ENCODE results near the gene ZWINT.

The ZWINT gene, protein sequence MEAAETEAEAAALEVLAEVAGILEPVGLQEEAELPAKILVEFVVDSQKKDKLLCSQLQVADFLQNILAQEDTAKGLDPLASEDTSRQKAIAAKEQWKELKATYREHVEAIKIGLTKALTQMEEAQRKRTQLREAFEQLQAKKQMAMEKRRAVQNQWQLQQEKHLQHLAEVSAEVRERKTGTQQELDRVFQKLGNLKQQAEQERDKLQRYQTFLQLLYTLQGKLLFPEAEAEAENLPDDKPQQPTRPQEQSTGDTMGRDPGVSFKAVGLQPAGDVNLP

GRCh38 chr10:56360967-56361612 lies at the start of gene ZWINT:
Gene ZWINT (minus strand): TSS chr10:56361259. CDS start chr10:56361236, 23 bp downstream.
- DNase-seq, result peak; percentile 98

GRCh38 chr10:56383806-56384205 lies 22.7 kb upstream of the ZWINT start:
- no peak for DNase-seq

- no peak for DNase-seq
Observed at GRCh38 chr10:56370217-56371113, 9.4 kb upstream of the ZWINT start.

DNA sequence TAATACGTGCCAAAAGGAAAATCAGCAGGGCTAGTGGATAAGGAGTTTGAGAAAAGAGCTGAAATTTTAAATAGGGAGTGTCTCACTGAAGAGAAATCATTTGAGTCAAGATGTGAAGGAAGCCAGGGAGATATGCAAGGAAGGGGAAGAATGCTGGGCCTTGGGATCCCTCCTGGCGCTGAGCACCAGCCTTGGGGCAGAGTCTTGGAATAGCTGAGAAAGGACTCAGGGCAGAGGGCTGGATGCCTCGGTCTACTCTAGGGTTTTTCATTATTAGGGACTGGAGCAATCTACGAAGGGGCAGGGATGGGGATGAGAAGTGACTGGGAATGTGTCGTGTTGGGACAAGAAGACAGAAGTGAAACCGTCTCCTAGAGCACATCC lies 484 bp downstream of the ZWINT start:
- DNase-seq, result peak; percentile 53

DNA sequence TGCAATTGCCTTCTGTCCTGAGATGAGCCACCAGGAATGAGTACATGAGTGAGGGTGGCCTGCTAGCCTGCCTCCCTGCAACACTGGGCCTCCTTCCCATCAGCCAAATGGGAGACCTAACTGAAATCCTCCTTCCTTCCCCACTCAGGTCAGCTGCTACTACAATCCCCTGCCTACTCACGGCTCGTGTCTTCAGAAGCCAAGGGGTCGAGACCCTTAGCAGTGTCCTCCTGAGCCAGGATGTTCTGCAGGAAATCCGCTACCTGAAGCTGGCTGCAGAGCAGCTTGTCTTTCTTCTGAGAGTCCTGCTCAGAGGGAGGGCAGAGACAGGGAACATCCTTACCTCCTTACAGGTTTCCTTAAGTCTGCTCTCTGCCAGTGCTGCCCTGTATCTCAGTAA lies 1.2 kb downstream of the ZWINT start:
- DNase-seq, result no peak

DNA sequence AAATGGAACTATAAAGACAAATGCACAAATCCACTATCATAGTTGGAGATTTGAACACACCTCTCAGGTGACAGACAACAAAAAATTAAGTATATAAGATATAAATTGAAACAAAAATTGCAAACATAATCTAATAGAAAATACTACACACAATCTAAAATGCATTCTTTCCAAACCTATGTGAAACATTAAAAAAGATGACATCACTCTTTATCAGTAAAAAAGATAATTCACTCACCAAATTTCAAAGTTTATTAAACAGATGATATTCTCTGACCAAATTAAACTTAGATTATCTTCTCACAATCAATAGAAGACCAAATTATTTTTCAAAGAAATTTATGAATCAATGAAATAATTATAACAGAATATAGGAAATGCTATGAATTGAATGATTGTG lies 4.0 kb downstream of the ZWINT start:
- DNase-seq, result no peak

DNA sequence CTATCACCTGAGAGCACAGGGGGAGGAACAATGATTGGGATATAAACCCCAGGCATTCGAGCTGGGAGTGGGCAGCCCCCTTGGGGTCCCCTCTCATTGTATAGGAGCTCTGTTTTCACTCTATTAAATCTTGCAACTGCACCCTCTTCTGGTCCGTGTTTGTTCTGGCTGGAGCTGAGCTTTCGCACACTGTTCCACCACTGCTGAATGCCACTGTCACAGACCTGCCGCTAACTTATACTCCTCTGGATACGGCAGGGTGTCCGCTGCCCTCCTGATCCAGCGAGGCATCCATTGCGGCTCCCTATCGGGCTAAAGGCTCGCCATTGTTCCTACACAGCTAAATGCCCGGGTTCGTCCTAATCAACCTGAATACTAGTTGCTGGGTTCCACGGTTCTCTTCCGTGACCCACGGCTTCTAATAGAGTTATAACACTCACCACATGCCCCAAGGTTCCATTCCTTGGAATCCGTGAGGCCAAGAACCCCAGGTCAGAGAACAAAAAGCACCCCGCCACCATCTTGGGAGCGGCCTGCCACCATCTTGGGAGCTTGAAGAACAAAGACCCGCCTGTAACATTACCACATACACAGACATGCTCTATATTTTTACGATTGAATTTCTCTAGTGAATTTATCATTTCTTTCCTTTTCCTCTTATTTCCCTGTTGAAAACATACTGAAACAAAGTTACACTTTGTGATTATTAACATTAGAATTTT lies 9.0 kb downstream of the ZWINT start:
- no peak for DNase-seq

GRCh38 chr10:56349611-56350010 lies 11.4 kb downstream of the ZWINT start:
- DNase-seq, result no peak

DNA sequence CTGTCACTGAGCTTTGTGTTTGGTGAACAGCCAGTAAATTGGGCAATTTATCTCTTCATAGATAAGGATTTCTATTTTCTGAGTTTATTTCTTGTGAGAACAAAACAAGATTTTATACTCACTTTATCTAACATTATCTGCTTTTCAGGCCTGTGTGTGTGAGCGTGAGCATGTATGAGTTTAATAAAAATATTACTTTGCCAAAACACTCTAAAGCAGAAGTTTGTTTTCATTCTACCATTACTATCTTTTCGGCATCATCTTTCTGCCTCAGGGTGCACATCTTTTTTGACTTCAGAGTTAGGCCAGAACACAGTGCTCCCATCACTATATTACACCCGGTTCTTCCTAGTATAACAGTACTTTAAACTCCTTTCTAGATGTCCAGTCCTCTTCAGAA lies 13.0 kb downstream of the ZWINT start:
- DNase-seq, result no peak

DNA sequence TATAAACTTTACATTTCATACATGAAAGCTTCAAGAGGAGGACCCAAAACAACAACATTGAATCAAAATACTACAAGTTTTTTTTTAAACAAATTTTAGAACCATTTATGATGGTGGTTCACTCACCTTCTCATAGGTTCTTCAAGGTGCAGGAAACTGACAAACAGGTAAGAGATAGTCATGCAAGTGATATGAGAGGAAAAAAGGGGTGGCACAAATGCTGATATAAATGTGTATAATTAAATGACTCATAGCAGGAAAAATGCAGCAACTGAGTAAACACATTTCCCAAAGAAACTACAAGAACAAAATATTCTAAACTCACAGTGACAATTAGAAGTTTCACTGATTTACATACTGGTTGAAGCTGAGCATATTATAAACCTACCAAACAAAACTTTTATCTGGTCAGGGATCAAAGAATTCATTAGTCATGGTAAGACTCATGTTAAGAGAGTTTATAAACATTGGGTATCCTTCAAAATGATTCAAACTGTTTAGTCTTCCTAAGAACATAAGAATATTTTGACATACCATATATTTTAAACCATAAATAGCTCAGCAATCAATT lies 14.1 kb downstream of the ZWINT start:
- DNase-seq, result no peak

DNA sequence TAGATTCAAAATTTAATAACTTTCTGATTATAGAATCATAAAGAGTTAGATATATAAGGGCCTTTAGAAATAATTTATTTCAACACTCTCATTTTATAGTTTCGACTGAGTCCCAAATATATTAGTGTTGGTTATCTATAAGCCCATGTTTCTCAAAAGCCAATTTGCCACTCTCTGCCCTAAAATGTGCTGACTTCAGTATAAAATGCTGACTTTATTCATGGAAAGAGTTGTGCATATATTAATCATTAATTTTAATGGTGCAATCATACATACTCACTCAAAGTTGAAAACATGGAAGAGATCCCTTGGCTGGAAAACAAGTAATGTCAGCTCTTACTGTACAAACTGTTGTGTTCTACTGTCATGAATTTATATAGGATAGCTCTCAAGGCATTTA lies 19.4 kb downstream of the ZWINT start:
- DNase-seq, result no peak

DNA sequence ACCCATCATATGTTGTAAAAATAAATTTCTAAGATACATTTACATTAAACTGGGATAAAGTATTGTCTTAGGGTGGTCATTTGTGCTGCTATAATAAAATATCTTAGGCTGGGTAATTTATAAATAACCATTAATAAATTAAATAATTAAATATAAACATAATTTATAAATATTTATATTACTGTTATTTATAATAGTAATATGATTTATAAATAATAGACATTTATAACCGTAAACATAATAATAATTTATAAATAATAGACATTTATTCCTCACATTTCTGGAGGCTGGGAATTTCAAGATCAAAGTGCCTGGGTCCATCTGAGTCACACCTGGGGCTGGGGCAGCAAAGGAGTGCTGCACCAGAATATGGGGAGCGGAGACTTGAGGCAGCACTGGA lies 31.1 kb downstream of the ZWINT start:
- no peak for DNase-seq

GRCh38 chr10:56327118-56327517 lies 33.9 kb downstream of the ZWINT start:
- no peak for DNase-seq

- no peak for DNase-seq
Observed at GRCh38 chr10:56319386-56319785, 41.7 kb downstream of the ZWINT start.

DNA sequence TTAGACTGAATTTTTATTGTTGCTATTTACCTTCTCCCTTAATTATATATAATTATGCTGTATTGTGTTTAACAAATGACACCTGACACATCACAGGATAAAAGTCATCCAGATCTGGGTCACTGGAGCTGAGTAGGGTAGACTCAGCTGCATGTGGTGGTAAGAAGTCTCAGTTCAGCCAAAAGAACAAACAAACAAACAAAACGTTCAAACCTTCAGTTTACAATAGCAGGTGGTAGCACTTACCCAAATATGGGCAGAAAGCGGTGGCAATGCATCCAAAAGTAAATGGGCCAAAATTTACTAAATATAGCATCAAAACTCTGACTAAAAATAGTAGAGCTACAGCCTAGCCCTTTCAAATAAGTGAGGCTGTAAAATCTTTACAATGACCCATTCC lies 42.2 kb downstream of the ZWINT start:
- no peak for DNase-seq

- peak; percentile 41 for DNase-seq
Observed at GRCh38 chr10:56317603-56318002, 43.5 kb downstream of the ZWINT start.

DNA sequence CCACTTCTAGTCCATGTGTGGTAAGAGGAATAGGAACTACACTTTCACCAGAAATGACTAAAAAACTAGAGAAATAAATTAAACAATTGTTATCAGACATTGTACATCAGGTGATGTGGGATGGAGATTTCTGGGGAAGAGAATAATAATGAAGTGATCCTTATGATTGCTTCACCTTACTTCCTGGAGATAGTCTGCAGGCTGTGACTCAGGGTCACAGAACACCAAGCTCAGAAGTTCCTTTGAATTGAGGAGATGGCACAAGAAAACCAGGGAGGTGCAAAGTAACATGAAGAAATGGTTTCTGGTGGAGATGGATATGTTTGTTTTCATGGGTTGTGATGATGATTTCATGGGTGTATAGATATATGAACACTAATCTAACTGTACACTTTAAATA lies 44.5 kb downstream of the ZWINT start:
- DNase-seq, result no peak

Measured in islet precursor cell (in vitro differentiated cells).